Ascending aorta (tissue), 2 donors: Measurements from ENCODE around the gene KIAA0825. TPM values are rescaled to one million over a fixed set of nuclear protein-coding genes. Genes with fewer than 3 reads are reported as not detected.

ENCODE experiments used
- DNase-seq, 2 donors: peaks; one replicate each; pipeline ENCODE4 v3.0.0-alpha.2; 2019; ENCODE audit warnings: low spot score in 2 of 2
- H3K27ac ChIP-seq, 2 donors: fragments of 200-600 bp; sonication (generic); one replicate each; pipeline ENCODE4 v1.5.1; 2016 to 2017; ENCODE audit warnings: mild to moderate bottlenecking in 1 of 2
- H3K27me3 ChIP-seq: fragments of 200-600 bp; sonication (generic); one replicate; pipeline ENCODE4 v1.5.1; 2017
- H3K36me3 ChIP-seq, 2 donors: fragments of 200-600 bp; sonication (generic); one replicate each; pipeline ENCODE4 v1.5.1; 2016
- H3K4me1 ChIP-seq, 2 donors: fragments of 200-600 bp; sonication (generic); one replicate each; pipeline ENCODE4 v1.5.1; 2016 to 2017; ENCODE audit warnings: mild to moderate bottlenecking in 1 of 2
- H3K4me3 ChIP-seq, 2 donors: fragments of 200-600 bp; sonication (generic); one replicate each; pipeline ENCODE4 v1.5.1; 2016 to 2017; ENCODE audit warnings: mild to moderate bottlenecking in 1 of 2
- H3K9me3 ChIP-seq, 2 donors: fragments of 200-600 bp; sonication (generic); one replicate each; pipeline ENCODE4 v1.5.1; 2016
- intact Hi-C: fragments of 100-400 bp; cut with DNase I; formaldehyde crosslinking; loops from one replicate; pipeline ENCODE4 v1.15.1; 2023
- total RNA-seq: library from RNA; depleted of rRNA; stranded (reverse); fragments of >200 nt; gene quantifications from one replicate; pipeline ENCODE4 v1.1.0, GENCODE V29; 2016
- TF ChIP-seq, protein P1 (sequence below), 3 experiments: fragments of 200-600 bp in 2 of 3; fragments of 450-650 bp in 1 of 3; sonication (generic) in 2 of 3; IDR thresholded peaks; one replicate each; pipeline ENCODE4 v1.5.1; 2016 to 2019; ENCODE audit warnings: antibody characterized with exemption in 3 of 3, mild to moderate bottlenecking in 1 of 3, moderate library complexity in 1 of 3

Gene KIAA0825
- total RNA-seq, 1 donor from 2014 or later = 2.4 TPM

DNA sequence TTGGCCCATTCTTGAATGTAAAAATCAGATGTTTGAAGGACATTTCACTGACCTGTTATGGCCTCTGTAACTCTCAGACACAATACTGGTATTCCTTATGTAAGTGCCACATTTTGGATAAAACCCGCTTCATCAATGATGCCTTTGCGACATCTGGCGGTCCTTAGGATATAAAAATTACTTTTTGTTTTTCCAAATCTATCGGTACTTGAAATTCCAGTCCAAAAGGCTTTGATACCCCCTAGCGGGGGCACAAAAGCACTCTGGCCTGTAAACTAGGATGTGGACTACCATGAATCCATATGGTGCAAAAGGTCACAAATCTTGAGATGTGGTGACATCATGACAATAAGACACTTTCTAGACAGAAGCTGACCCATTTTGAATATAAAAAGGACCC is 291.8 kb downstream of the KIAA0825 start:
- H3K4me3 ChIP-seq = no peak overlapping the region
- H3K36me3 ChIP-seq = no peaks in the 10 kb centered on the region
- H3K4me1 ChIP-seq = no peaks in the 10 kb centered on the region
- TF ChIP-seq, protein P1, sequence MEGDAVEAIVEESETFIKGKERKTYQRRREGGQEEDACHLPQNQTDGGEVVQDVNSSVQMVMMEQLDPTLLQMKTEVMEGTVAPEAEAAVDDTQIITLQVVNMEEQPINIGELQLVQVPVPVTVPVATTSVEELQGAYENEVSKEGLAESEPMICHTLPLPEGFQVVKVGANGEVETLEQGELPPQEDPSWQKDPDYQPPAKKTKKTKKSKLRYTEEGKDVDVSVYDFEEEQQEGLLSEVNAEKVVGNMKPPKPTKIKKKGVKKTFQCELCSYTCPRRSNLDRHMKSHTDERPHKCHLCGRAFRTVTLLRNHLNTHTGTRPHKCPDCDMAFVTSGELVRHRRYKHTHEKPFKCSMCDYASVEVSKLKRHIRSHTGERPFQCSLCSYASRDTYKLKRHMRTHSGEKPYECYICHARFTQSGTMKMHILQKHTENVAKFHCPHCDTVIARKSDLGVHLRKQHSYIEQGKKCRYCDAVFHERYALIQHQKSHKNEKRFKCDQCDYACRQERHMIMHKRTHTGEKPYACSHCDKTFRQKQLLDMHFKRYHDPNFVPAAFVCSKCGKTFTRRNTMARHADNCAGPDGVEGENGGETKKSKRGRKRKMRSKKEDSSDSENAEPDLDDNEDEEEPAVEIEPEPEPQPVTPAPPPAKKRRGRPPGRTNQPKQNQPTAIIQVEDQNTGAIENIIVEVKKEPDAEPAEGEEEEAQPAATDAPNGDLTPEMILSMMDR (IDR thresholded peaks at IDR 0.05) = no peak
- intact Hi-C loops = no loop called here
- H3K9me3 ChIP-seq = peaks cover 0 to 6% of the 10 kb centered on the region in 2 donors
- no peak overlapping the region for H3K27ac ChIP-seq
- DNase-seq = no peak
- H3K27me3 ChIP-seq = no peaks in the 10 kb centered on the region

- Histone ChIP-seq H3K27ac (no peak overlapping the region), H3K27me3 (no peaks in the 10 kb centered on the region)
- no peak for DNase-seq
Observed at GRCh38 chr5:94316916-94317838, 301.2 kb downstream of the KIAA0825 start.

DNA sequence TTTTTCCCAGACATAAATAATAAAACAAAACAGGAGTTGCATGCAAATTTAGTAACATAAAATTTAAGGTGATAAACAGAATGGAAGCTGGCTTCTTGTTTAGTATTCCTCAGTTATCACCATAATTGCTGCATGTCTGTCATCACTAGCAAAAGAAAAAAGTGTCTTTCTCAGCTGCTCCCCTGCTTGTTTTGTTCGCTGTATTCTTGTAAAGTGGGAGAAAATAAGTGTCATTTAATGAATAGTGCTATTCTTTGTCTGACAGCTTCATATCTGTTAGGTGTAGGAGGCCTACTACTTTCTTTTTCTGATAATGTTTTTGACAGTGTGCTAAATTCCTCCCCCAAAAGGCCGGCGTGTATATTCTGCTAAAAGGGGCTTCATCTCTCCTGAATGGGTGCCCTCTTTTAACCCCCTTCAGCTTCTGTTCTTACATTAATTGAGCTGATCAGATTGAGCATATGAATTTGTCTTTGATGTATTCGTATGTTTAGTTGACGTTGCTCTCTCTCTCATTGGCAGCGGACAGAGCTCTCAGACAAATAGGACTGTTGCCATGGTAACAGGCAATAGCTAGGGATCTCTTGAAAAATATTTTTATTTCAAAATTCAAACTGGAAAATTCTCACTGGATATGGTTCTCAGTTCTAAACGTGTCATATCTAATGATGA is 303.8 kb downstream of the KIAA0825 start:
- no peaks in the 10 kb centered on the region for H3K9me3 ChIP-seq
- no peaks in the 10 kb centered on the region for H3K27me3 ChIP-seq
- no peak overlapping the region for H3K27ac ChIP-seq
- H3K36me3 ChIP-seq = no peaks in the 10 kb centered on the region
- no peak for DNase-seq
- TF ChIP-seq, protein P1 (IDR thresholded peaks at IDR 0.05) = no peak
- intact Hi-C loops = no loop called here
- no peak overlapping the region for H3K4me3 ChIP-seq
- H3K4me1 ChIP-seq = no peaks in the 10 kb centered on the region

More at GRCh38 chr5:94316916-94317838, 301.2 kb downstream of the KIAA0825 start:
- Histone ChIP-seq H3K36me3 (no peaks in the 10 kb centered on the region), H3K4me1 (no peaks in the 10 kb centered on the region), H3K4me3 (no peak overlapping the region), H3K9me3 (no peaks in the 10 kb centered on the region)
- intact Hi-C loops = no loop called here
- TF ChIP-seq, protein P1 (IDR thresholded peaks at IDR 0.05) = no peak

DNA sequence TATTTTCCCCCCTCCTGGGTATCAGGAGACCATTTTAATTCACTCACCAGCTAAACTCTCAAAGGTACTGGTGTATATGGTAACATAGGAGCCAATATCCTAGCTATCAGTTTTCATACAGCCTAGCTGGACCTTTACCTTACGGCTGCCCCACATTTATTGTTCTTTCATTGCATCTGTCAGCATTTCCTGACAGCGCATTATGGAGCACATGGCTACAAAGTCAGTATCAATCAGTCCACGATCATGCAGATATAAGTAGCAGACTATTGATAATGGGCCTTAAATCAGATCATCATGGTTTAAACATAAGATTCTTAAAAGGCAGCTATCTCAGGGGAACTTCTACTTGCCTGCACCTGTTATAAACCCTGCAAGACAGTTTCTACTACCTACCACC is 304.7 kb downstream of the KIAA0825 start:
- no peaks in the 10 kb centered on the region for H3K9me3 ChIP-seq
- no peaks in the 10 kb centered on the region for H3K4me1 ChIP-seq
- no peak for DNase-seq
- H3K27me3 ChIP-seq = no peaks in the 10 kb centered on the region
- H3K36me3 ChIP-seq = no peaks in the 10 kb centered on the region
- no peak overlapping the region for H3K4me3 ChIP-seq
- TF ChIP-seq, protein P1 (IDR thresholded peaks at IDR 0.05) = no peak
- intact Hi-C loops = no loop called here
- H3K27ac ChIP-seq = no peak overlapping the region

- intact Hi-C loops = no loop called here
- no peak for DNase-seq
- H3K27ac ChIP-seq = no peak overlapping the region
- H3K9me3 ChIP-seq = no peaks in the 10 kb centered on the region
- no peaks in the 10 kb centered on the region for H3K4me1 ChIP-seq
- TF ChIP-seq, protein P1 (IDR thresholded peaks at IDR 0.05) = no peak
- H3K4me3 ChIP-seq = no peak overlapping the region
- no peaks in the 10 kb centered on the region for H3K36me3 ChIP-seq
- H3K27me3 ChIP-seq = no peaks in the 10 kb centered on the region
Observed at GRCh38 chr5:94313188-94313587, 305.2 kb downstream of the KIAA0825 start.
